NCI-H1930 (cell line): ENCODE results near the gene OLIG3.

ENCODE experiments used
- DNase-seq, 2 experiments: peaks; one replicate each; lab custom pipeline; 2025; lab: John Stamatoyannopoulos, UW

Gene OLIG3

GRCh38 chr6:137471497-137471896 lies 22.7 kb downstream of the OLIG3 start:
- DNase-seq, result no peak

GRCh38 chr6:137467211-137467610 lies 27.0 kb downstream of the OLIG3 start:
- no peak for DNase-seq

- DNase-seq, result no peak
Measured at GRCh38 chr6:137465378-137466009, 28.7 kb downstream of the OLIG3 start.

GRCh38 chr6:137452333-137452894 lies 41.8 kb downstream of the OLIG3 start:
- no peak for DNase-seq

GRCh38 chr6:137443901-137444300 lies 50.3 kb downstream of the OLIG3 start:
- no peak for DNase-seq
